Adrenal gland (tissue), 5 donors: ENCODE measurements around the gene MYL12A.

Source experiments
- CTCF ChIP-seq, 6 experiments: fragments of 450-650 bp in 4 of 6; fragments of 200-600 bp in 2 of 6; sonication (generic) in 1 of 6; IDR thresholded peaks; 1 replicate in 5 of 6; 2 replicates in 1 of 6; pipeline versions ENCODE4 v1.5.1 to v1.8.0; 2016 to 2021; ENCODE audit warnings: antibody characterized with exemption in 6 of 6, mild to moderate bottlenecking in 2 of 6, moderate library complexity in 1 of 6
- POLR2A ChIP-seq, 2 donors: fragments of 450-650 bp; IDR thresholded peaks; one replicate each; pipeline ENCODE4 v1.6.1; 2017; ENCODE audit warnings: antibody characterized with exemption in 2 of 2, mild to moderate bottlenecking in 2 of 2, moderate library complexity in 1 of 2
- donor health status: DM: no; HTN: no; CAD: no.

- no peak for TF ChIP-seq CTCF (IDR thresholded peaks at IDR 0.05)
- TF ChIP-seq POLR2A (IDR thresholded peaks at IDR 0.05) = no peak
These were observed 45.8 kb downstream of the MYL12A start for GRCh38 chr18:3293196-3293951.
